C4-2B (cell line): ENCODE results near the gene FBXW4.

Experiments
- ZFX ChIP-seq: fragments of 450-650 bp; IDR thresholded peaks from 2 replicates; pipeline ENCODE4 v1.6.1; 2017
- TF ChIP-seq, protein P1 (sequence below): fragments of 450-650 bp; conservative IDR thresholded peaks from 2 replicates; pipeline ENCODE4 v1.5.1; 2017; ENCODE audit warnings: mild to moderate bottlenecking

DNA sequence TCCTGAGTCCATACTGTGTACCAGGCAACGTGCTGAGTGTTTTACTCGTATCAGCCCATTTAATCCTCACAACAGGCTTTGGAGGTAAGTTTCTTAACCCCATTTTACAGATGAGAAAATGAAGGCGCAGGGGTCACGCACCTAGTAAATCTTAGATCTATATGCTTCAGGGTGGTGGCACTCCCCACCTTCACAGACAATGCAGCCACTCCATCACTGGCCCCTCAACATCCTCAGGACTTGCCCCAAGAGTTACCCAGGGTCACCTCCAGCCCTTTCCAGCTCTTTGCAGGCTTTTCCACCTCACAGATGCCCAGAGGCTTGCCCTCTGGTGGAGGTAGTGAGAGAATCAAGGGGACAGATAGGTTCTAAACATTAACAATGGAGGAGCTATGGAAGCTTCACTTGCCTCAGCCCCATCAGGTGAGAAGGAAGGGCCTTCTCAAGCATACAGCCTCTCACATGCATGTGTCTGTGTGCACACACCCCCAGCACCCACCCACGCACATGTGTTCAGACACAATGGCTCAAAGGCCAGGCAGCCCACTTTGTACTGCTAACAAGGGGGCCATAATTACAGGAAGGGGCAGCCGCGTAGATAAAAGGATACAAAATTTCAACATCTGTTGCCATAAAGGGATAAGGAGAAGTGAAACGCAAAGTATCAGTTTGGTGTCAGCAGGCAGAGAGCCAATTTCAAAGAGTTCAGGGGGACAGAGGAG lies 77.7 kb downstream of the FBXW4 start:
- TF ChIP-seq, protein P1, sequence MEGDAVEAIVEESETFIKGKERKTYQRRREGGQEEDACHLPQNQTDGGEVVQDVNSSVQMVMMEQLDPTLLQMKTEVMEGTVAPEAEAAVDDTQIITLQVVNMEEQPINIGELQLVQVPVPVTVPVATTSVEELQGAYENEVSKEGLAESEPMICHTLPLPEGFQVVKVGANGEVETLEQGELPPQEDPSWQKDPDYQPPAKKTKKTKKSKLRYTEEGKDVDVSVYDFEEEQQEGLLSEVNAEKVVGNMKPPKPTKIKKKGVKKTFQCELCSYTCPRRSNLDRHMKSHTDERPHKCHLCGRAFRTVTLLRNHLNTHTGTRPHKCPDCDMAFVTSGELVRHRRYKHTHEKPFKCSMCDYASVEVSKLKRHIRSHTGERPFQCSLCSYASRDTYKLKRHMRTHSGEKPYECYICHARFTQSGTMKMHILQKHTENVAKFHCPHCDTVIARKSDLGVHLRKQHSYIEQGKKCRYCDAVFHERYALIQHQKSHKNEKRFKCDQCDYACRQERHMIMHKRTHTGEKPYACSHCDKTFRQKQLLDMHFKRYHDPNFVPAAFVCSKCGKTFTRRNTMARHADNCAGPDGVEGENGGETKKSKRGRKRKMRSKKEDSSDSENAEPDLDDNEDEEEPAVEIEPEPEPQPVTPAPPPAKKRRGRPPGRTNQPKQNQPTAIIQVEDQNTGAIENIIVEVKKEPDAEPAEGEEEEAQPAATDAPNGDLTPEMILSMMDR: no peak; the same call in 1 of the 2 replicates
- no peak for TF ChIP-seq ZFX
